Activated T-helper 17 cell treated with anti-CD3 and anti-CD28 coated beads, Interleukin-2, amount 50 U/mL, for 72 hours (primary cell): ENCODE measurements around the gene ADSS2. TPM values are rescaled to one million over a fixed set of nuclear protein-coding genes. Genes with fewer than 3 reads are reported as not detected.
"Not testable (repeated sequence)": the region's sequence is repeated elsewhere in the genome, so short reads cannot be mapped to it uniquely, and the experiment has no call there.

Experiments
- ATAC-seq: fragments of 150-1000 bp; cut with Tn5 transposase; replicated peaks from 2 replicates; pipeline ENCODE4 v1.10.0; 2021; ENCODE audit warnings: mild to moderate bottlenecking, moderate library complexity
- H3K27ac Mint-ChIP-seq: one replicate; pipeline ENCODE4 v1.8.0; 2022; ENCODE audit warnings: mixed read lengths
- H3K27me3 Mint-ChIP-seq: one replicate; pipeline ENCODE4 v1.8.0; 2022; ENCODE audit warnings: mixed read lengths
- H3K36me3 Mint-ChIP-seq: one replicate; pipeline ENCODE4 v1.8.0; 2022; ENCODE audit warnings: low read depth, mild to moderate bottlenecking, mixed read lengths
- H3K4me1 Mint-ChIP-seq: one replicate; pipeline ENCODE4 v1.8.0; 2022; ENCODE audit warnings: mixed read lengths
- H3K4me3 Mint-ChIP-seq: one replicate; pipeline ENCODE4 v1.8.0; 2022; ENCODE audit warnings: mild to moderate bottlenecking, mixed read lengths
- H3K9me3 Mint-ChIP-seq: one replicate; pipeline ENCODE4 v1.8.0; 2022; ENCODE audit warnings: mixed read lengths
- total RNA-seq, 2 donors: library from RNA; stranded (reverse); gene quantifications; one replicate each; pipeline ENCODE4 v1.2.3, GENCODE V29; 2022

ADSS2 gene
- total RNA-seq = 10 to 100 TPM; 48.8 to 56.3 TPM

DNA sequence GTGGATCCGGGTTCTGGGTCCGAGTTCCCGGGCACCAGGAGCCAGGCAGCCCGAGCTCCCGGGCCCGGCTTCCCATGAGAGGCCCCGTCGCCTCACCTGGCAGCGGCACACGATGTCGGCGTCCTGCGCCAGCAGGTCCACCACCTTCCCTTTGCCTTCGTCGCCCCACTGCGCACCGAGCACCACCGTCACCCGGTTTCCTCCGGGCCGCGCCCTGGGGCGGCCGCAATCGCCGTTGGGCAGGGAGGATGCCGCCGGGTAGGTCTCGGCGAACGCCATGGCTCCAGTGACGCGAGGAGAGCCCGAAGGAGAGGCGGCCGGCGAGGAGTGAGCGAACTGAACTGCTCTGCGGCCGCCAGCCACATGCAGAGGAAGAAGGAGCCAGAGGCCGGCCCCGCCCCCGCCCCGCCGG is at the start of gene ADSS2:
Gene ADSS2, minus strand, starts transcription at position 371 of the 412 bp plus-strand sequence. Its CDS starts 92 bp downstream, at position 279.
- Mint-ChIP-seq H3K9me3 (no peaks in the 10 kb centered on the region), H3K36me3 (peaks cover 42% of the 10 kb centered on the region), H3K27me3 (no peaks in the 10 kb centered on the region), H3K4me3 (peak within 1 kb of the TSS; percentile 86), H3K27ac (peak within 1 kb of the TSS; percentile 84), H3K4me1 (peaks cover 36% of the 10 kb centered on the region)
- no peak for ATAC-seq

- not testable (repeated sequence) for ATAC-seq, H3K4me3 Mint-ChIP-seq, H3K36me3 Mint-ChIP-seq, H3K4me1 Mint-ChIP-seq, H3K27ac Mint-ChIP-seq, H3K27me3 Mint-ChIP-seq, H3K9me3 Mint-ChIP-seq
Measured at GRCh38 chr1:244500515-244500914, 48.8 kb upstream of the ADSS2 start.

DNA sequence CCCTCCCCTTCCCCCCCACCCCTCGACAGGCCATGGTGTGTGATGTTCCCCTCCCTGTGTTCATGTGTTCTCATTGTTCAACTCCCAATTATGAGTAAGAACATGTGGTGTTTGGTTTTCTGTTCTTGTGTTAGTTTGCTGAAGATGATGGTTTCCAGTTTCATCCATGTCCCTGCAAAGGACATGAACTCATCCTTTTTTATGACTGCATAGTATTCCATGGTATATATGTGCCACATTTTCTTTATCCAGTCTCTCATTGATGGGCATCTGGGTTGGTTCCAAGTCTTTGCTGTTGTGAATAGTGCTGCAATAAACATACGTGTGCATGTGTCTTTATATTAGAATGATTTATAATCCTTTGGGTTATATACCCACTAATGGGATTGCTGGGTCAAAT is 47.8 kb upstream of the ADSS2 start:
- H3K36me3 Mint-ChIP-seq, ATAC-seq, H3K27me3 Mint-ChIP-seq, H3K9me3 Mint-ChIP-seq, H3K27ac Mint-ChIP-seq, H3K4me1 Mint-ChIP-seq, H3K4me3 Mint-ChIP-seq: not testable (repeated sequence)

DNA sequence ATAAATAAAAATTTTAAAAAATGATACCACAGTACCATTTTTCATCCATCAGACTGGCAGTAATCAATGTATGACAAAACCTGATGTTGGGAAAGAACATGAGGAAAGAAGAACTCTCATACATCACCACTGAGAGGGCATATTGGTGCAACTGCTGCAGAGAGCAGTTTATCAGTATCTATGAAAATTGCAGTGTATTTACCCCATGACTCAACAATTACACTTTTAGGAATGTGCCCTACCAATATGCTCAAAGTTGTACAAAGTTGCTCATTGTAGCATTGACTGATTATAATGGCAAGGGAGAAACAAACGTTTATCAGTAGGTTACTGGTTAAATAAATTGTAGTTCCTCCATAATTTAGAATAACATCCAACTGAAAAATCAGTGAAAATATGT is 46.1 kb upstream of the ADSS2 start:
- no peaks in the 10 kb centered on the region for H3K4me1 Mint-ChIP-seq
- H3K27ac Mint-ChIP-seq = no peak overlapping the region
- ATAC-seq = no peak
- H3K36me3 Mint-ChIP-seq = no peaks in the 10 kb centered on the region
- no peaks in the 10 kb centered on the region for H3K9me3 Mint-ChIP-seq
- no peaks in the 10 kb centered on the region for H3K27me3 Mint-ChIP-seq
- H3K4me3 Mint-ChIP-seq = no peak overlapping the region

- Mint-ChIP-seq H3K4me3 (no peak overlapping the region), H3K9me3 (no peaks in the 10 kb centered on the region), H3K27me3 (no peaks in the 10 kb centered on the region), H3K27ac (no peak overlapping the region), H3K36me3 (no peaks in the 10 kb centered on the region), H3K4me1 (no peaks in the 10 kb centered on the region)
- ATAC-seq = no peak
Measured at GRCh38 chr1:244496186-244496585, 44.5 kb upstream of the ADSS2 start.

DNA sequence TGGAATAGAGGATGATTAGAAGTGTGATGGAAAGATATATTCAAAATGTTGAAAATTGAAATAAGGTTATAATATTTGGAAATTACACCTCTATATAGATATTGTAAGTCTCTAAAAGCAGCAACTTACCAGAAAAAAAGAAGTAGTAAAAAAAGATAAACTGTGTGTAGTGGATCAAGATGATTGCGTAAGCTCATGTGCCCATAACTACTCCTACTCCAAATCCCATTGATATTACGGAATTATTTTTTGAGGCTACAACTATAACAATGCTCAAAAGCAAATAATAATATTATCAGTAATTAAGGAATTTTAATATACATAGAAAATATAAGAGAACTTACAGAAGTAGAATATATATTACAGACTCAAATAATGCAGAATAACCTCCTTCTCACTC is 42.9 kb upstream of the ADSS2 start:
- Mint-ChIP-seq H3K27ac (no peak overlapping the region), H3K27me3 (no peaks in the 10 kb centered on the region), H3K36me3 (no peaks in the 10 kb centered on the region), H3K4me3 (no peak overlapping the region), H3K4me1 (no peaks in the 10 kb centered on the region), H3K9me3 (no peaks in the 10 kb centered on the region)
- no peak for ATAC-seq

DNA sequence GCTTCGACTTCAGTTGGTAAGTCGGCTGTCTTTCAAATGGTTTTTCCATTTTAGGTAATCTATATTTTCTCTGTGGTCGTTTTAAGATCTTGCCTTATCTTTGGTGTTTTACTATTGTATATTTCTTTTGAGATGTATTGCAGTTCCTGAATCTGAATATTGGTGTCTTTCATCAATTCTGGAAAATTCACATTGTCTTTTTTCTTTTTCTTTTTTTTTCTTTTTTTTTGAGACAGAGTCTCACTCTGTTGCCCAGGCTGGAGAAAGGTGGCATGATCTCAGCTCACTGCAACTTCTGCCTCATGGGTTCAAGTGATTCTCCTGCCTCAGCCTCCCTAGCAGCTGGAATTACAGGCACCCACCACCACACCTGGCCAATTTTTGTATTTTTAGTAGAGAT is 33.3 kb upstream of the ADSS2 start:
- H3K27me3 Mint-ChIP-seq, H3K4me1 Mint-ChIP-seq, ATAC-seq, H3K36me3 Mint-ChIP-seq, H3K4me3 Mint-ChIP-seq, H3K9me3 Mint-ChIP-seq, H3K27ac Mint-ChIP-seq: not testable (repeated sequence)

DNA sequence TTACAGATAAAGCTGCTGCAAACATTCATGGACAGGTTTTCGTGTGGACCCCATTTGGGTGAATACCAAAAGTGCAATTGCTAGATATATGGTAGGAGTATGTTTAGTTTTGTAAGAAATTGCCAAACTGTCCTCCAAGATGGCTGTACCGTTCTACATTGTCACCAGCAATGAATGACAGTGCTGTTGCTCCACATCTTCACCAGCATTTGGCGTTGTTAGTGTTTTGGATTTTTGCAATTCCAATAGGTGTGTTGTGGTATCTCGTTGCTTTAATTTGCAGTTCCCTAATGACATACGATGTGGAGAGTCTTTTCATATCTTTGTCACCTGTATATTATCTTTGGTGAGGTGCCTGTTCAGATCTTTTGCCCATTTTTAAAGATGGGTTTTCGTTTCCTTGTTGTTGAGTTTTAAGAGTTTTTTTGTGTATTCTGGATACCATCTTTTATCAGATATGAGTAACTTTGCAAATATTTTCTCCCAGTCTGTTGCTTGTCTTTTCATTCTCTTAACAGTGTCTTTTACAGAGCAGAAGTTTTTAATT is 21.4 kb upstream of the ADSS2 start:
- Mint-ChIP-seq H3K9me3 (no peaks in the 10 kb centered on the region), H3K36me3 (no peaks in the 10 kb centered on the region), H3K4me1 (no peaks in the 10 kb centered on the region), H3K27ac (no peak overlapping the region), H3K4me3 (no peak overlapping the region), H3K27me3 (no peaks in the 10 kb centered on the region)
- no peak for ATAC-seq

GRCh38 chr1:244466724-244467123 is 15.0 kb upstream of the ADSS2 start:
- Mint-ChIP-seq H3K27me3 (no peaks in the 10 kb centered on the region), H3K27ac (no peak overlapping the region), H3K36me3 (no peaks in the 10 kb centered on the region), H3K9me3 (no peaks in the 10 kb centered on the region), H3K4me3 (no peak overlapping the region), H3K4me1 (no peaks in the 10 kb centered on the region)
- no peak for ATAC-seq

GRCh38 chr1:244461245-244462071 is 9.7 kb upstream of the ADSS2 start, which contains the start of gene CATSPERE:
Gene CATSPERE (plus strand): TSS chr1:244461273. CDS start chr1:244461430, 157 bp downstream.
- Mint-ChIP-seq H3K4me3 (peak within 1 kb of the TSS; percentile 74), H3K36me3 (no peaks in the 10 kb centered on the region), H3K4me1 (peaks cover 5% of the 10 kb centered on the region), H3K9me3 (peaks cover 10% of the 10 kb centered on the region), H3K27me3 (no peaks in the 10 kb centered on the region), H3K27ac (peak within 1 kb of the TSS; percentile 81)
- peak; percentile 98 for ATAC-seq

DNA sequence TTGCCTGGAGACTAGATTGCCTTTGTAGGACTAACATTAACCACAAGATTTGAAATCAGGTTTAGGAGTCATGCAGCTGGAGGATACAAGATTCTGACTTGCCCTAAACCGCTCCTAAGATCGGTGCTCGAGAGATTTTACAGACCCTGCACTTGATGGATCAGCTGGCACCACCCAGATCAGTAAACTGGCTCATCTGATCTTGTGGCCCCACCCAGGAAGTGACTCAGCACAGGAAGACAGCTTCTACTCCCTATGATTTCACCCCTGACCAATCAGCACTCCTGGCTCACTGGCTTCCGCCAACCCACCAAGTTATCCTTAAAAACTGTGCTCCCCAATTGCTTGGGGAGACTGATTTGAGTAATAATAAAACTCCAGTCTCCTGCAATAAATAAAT is 8.5 kb upstream of the ADSS2 start:
- Mint-ChIP-seq H3K9me3 (peaks cover 10% of the 10 kb centered on the region), H3K27ac (peak overlapping the region; percentile 73), H3K4me1 (peaks cover 5% of the 10 kb centered on the region), H3K4me3 (peak overlapping the region; percentile 74), H3K27me3 (no peaks in the 10 kb centered on the region), H3K36me3 (no peaks in the 10 kb centered on the region)
- no peak for ATAC-seq

DNA sequence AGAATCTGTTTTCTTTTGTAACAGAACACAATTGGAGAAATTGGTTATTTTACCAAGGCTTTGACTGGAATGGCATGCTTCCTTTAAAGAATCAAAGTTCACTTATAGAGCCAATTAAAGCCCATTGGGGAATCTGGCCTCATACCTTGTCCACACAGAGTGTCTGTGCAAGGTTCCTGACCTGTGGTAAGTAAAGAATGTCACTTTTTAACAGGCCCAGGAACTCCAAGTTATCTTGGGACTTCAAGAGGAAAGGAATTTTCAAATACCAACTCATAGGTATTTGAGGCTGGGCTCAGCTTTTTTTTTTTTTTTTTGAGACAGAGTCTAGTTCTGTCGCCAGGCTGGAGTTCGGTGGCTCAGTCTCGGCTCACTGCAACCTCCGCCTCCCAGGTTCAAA is 7.1 kb upstream of the ADSS2 start:
- ATAC-seq = no peak
- Mint-ChIP-seq H3K27ac (no peak overlapping the region), H3K4me1 (peaks cover 5% of the 10 kb centered on the region), H3K9me3 (peaks cover 10% of the 10 kb centered on the region), H3K36me3 (no peaks in the 10 kb centered on the region), H3K27me3 (no peaks in the 10 kb centered on the region), H3K4me3 (no peak overlapping the region)

- H3K27ac Mint-ChIP-seq = no peak overlapping the region
- H3K9me3 Mint-ChIP-seq = peaks cover 10% of the 10 kb centered on the region
- H3K36me3 Mint-ChIP-seq = no peaks in the 10 kb centered on the region
- no peaks in the 10 kb centered on the region for H3K27me3 Mint-ChIP-seq
- ATAC-seq = no peak
- H3K4me1 Mint-ChIP-seq = peaks cover 14% of the 10 kb centered on the region
- H3K4me3 Mint-ChIP-seq = no peak overlapping the region
Measured at GRCh38 chr1:244456586-244456985, 4.9 kb upstream of the ADSS2 start.

- H3K27me3 Mint-ChIP-seq = no peaks in the 10 kb centered on the region
- no peak for ATAC-seq
- no peak overlapping the region for H3K4me3 Mint-ChIP-seq
- H3K4me1 Mint-ChIP-seq = peaks cover 19% of the 10 kb centered on the region
- peaks cover 15% of the 10 kb centered on the region for H3K36me3 Mint-ChIP-seq
- H3K9me3 Mint-ChIP-seq = no peaks in the 10 kb centered on the region
- no peak overlapping the region for H3K27ac Mint-ChIP-seq
Measured at GRCh38 chr1:244454412-244454811, 2.7 kb upstream of the ADSS2 start.
